ENCODE results near the gene BAIAP3. TPM values are rescaled to one million over a fixed set of nuclear protein-coding genes. Genes with fewer than 3 reads are reported as not detected.

Gene BAIAP3
- total and polyA plus RNA-seq, 2 of the 4 experiments (the other 2 are of a cell fraction) = 0.36 to 0.65 TPM

DNA sequence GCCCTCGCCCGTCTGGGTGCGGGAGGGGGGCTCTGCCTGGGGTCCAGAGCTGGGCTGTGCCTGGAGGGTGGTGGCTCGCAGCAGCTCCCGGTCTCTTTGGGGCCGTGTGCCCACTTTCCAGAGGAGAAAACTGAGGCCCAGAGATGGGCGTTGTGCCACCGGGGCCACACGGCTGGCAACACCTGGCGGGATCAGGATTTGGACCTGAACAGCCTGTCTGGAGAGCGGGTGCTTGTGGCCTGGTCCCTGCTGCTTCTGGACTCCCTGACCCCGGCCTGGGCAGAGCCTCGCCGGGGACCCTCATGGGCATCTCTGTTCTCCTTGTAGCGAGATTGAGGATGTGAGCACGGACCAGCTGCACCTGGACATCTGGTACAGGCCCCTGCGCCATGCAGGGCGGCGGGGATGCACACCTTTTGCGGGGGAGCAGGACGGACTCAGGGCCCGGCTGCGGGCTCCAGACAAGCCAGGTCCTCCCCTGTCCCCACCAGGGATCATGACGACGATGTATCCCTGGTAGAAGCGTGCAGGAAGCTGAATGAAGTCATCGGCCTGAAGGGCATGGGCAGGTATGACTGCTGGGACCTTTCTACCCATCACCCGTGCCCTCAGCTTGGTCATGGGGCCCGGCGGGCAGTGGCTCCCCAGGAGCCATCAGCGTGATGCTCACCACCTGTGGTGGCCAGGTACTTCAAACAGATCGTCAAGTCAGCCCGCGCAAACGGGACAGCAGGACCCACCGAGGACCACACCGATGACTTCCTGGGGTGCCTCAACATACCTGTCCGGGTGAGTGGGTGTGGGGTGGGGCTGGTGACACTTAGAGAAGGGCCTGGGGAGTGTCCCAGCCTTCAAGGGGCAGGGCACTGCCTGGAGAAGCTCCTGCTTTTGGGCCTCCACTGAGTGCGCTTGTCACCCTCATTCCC, 8.3 kb downstream of the BAIAP3 start:
- Histone ChIP-seq H3K56ac (ENCODE audit: extremely low read depth, insufficient read depth, low read length) (no peak overlapping the region), H4K8ac (ENCODE audit: low read depth in 2 of 2, low read length in 2 of 2) (no peak overlapping the region), H4K91ac (ENCODE audit: insufficient read depth, low read depth, low read length) (no peak overlapping the region), H2BK20ac (ENCODE audit: low read depth, low read length) (no peak overlapping the region), H3K14ac (replicated peaks; ENCODE audit: low read depth, low read length) (no peak overlapping the region), H3K9ac (ENCODE audit: low read depth, low read length) (no peak overlapping the region), H3K27me3 (ENCODE audit: control insufficient read depth, insufficient read depth, low read length) (peaks cover 2% of the 10 kb centered on the region; the same call in 1 of the 2 replicates), H3K36me3 (ENCODE audit: control insufficient read depth, insufficient read depth, low read length) (no peaks in the 10 kb centered on the region), H3K27ac (ENCODE audit: insufficient read depth, low read length) (no peak overlapping the region), H3K79me1 (ENCODE audit: low read depth in 1 of 2, low read length in 2 of 2) (no peaks in the 10 kb centered on the region), H2AK9ac (replicated peaks; ENCODE audit: low read depth, low read length, poor library complexity) (no peak overlapping the region), H3K9me1 (ENCODE audit: insufficient read depth, low read length) (no peaks in the 10 kb centered on the region), H4K20me1 (ENCODE audit: insufficient read depth, low read length) (no peaks in the 10 kb centered on the region; the same call in 1 of the 2 replicates), H3K4me2 (ENCODE audit: low read depth, low read length) (no peak overlapping the region), H3K4me3 (ENCODE audit: insufficient read depth, low read depth, low read length) (no peak overlapping the region), H2BK5ac (ENCODE audit: low read depth, low read length, poor library complexity, severe bottlenecking) (no peak overlapping the region), H3K4me1 (ENCODE audit: control insufficient read depth, insufficient read depth, low read length) (0 out of 2 replicates have a peak, but pooled peaks cover 2% of the 10 kb centered on the region), H4K5ac (ENCODE audit: low read depth, low read length) (no peak overlapping the region), H3K4ac (ENCODE audit: low read depth, low read length) (no peak overlapping the region), H3K23ac (ENCODE audit: low read depth, low read length) (no peak overlapping the region), H2AK5ac (ENCODE audit: low read depth, low read length) (no peak overlapping the region; the same call in 1 of the 2 replicates), H3K9me3 (ENCODE audit: control insufficient read depth, insufficient read depth, low read length) (no peaks in the 10 kb centered on the region), H3K18ac (ENCODE audit: low read depth, low read length) (no peak overlapping the region), H2BK120ac (ENCODE audit: low read depth, low read length) (no peak overlapping the region), H2AFZ (replicated peaks; ENCODE audit: low read length, poor library complexity) (no peak overlapping the region), H2BK15ac (ENCODE audit: low read depth, low read length) (no peak overlapping the region)
- BruUV-seq (replicated peaks) = no TSS peak
- ChIA-PET POLR2A (ENCODE audit: unreplicated experiment) (no interaction called here), CTCF (no interaction called here)
- intact Hi-C loops (cut with micrococcal nuclease) = no loop called here
- WGBS, 2 experiments (ENCODE audit: extremely low coverage in 2 of 2, insufficient read length in 1 of 2) = 90% methylated on average over 25 of the region's 39 CpGs; no CpG with 5 or more reads in 1 of the 2 experiments
- in situ Hi-C loops (cut with MboI; ENCODE audit: low sequenced_read_pairs) = no loop called here
- TF ChIP-seq CHD1 (IDR thresholded peaks at IDR 0.05; ENCODE audit: low read depth, low read length) (no peak), RAD21 (IDR thresholded peaks at IDR 0.05; ENCODE audit: low read length) (no peak), FOS (IDR thresholded peaks at IDR 0.05; ENCODE audit: low read depth, low read length) (no peak), SMC3 (IDR thresholded peaks at IDR 0.05; ENCODE audit: low read depth, low read length) (no peak), RFX5 (IDR thresholded peaks at IDR 0.05; ENCODE audit: low read depth, low read length) (no peak), POLR2A (IDR thresholded peaks at IDR 0.05; ENCODE audit: low read depth, low read length) (no peak), MAFK (IDR thresholded peaks at IDR 0.05; ENCODE audit: low read depth, low read length) (no peak)
- TF ChIP-seq, protein P1, sequence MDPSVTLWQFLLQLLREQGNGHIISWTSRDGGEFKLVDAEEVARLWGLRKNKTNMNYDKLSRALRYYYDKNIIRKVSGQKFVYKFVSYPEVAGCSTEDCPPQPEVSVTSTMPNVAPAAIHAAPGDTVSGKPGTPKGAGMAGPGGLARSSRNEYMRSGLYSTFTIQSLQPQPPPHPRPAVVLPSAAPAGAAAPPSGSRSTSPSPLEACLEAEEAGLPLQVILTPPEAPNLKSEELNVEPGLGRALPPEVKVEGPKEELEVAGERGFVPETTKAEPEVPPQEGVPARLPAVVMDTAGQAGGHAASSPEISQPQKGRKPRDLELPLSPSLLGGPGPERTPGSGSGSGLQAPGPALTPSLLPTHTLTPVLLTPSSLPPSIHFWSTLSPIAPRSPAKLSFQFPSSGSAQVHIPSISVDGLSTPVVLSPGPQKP (IDR thresholded peaks at IDR 0.05; ENCODE audit: borderline replicate concordance, low read depth, low read length) = no peak
- DNase-seq (no peak), ATAC-seq (ENCODE audit: low read depth) (no peak)
- dilution Hi-C loops (cut with HindIII; ENCODE audit: low sequenced_read_pairs, unreplicated experiment) = no loop called here

All from IMR-90 (cell line).